ENCODE results near the gene DUSP16. TPM values are rescaled to one million over a fixed set of nuclear protein-coding genes. Genes with fewer than 3 reads are reported as not detected.

DUSP16 gene
- total and polyA plus RNA-seq, 2 experiments from 2014 or later = 11.7 to 59.4 TPM

- no peak overlapping the region for H3K4me3 Mint-ChIP-seq
- H3K27ac Mint-ChIP-seq = peak overlapping the region; percentile 52
Observed at GRCh38 chr12:12519354-12519998, 43.2 kb downstream of the DUSP16 start.

GRCh38 chr12:12518919-12519318, 43.7 kb downstream of the DUSP16 start:
- H3K36me3 ChIP-seq (ENCODE audit: insufficient read depth) = 0 out of 2 replicates have a peak, but pooled peaks cover 3% of the 10 kb centered on the region
- H4K20me1 ChIP-seq (replicated peaks; ENCODE audit: insufficient read depth) = 0 out of 2 replicates have a peak, but pooled peaks cover 4% of the 10 kb centered on the region
- H2AFZ ChIP-seq = no peak overlapping the region
- H3K4me1 ChIP-seq (ENCODE audit: insufficient read depth) = peaks cover 42% of the 10 kb centered on the region
- H3F3A ChIP-seq (replicated peaks; ENCODE audit: low read depth) = no peaks in the 10 kb centered on the region
- H3K4me2 ChIP-seq = peak overlapping the region; percentile 31; the same call in 1 of the 2 replicates
- no peak overlapping the region for H3K4me3 ChIP-seq
- Mint-ChIP-seq H3K4me3 (no peak overlapping the region), H3K27me3 (ENCODE audit: insufficient read depth, low read depth, poor library complexity) (peaks cover 4% of the 10 kb centered on the region), H3K27ac (peak overlapping the region; percentile 57; the same call in 1 of the 2 replicates), H3K36me3 (ENCODE audit: low read depth) (peaks cover 48% of the 10 kb centered on the region), H3K9me3 (no peaks in the 10 kb centered on the region), H3K4me1 (peaks cover 44% of the 10 kb centered on the region)
- no peaks in the 10 kb centered on the region for H3K27me3 ChIP-seq (ENCODE audit: insufficient read depth)
- no peak overlapping the region for H3K27ac ChIP-seq (ENCODE audit: low read depth)
- H3K9me2 ChIP-seq (ENCODE audit: insufficient read depth) = no peaks in the 10 kb centered on the region
- ATAC-seq (peak; percentile 49), DNase-seq (ENCODE audit: low spot score) (no peak)
- H3K79me2 ChIP-seq (replicated peaks; ENCODE audit: insufficient read depth) = peaks cover 83% of the 10 kb centered on the region
- TF ChIP-seq NANOG (IDR thresholded peaks at IDR 0.05; ENCODE audit: borderline replicate concordance) = no peak
- no peak for TF ChIP-seq ZNF331 (CRISPR knock-in tag; IDR thresholded peaks at IDR 0.05; ENCODE audit: low read depth)
- no peak for TF ChIP-seq REST (IDR thresholded peaks at IDR 0.05; ENCODE audit: unreplicated experiment)
- no peak for TF ChIP-seq EZH2 (IDR thresholded peaks at IDR 0.05; ENCODE audit: low read depth, unreplicated experiment)
- no peak for TF ChIP-seq STAT1 (IDR thresholded peaks at IDR 0.05; ENCODE audit: unreplicated experiment)
- no peak for TF ChIP-seq CREB1 (CRISPR knock-in tag; IDR thresholded peaks at IDR 0.05; ENCODE audit: low read depth)
- TF ChIP-seq EZH2phosphoT487 (IDR thresholded peaks at IDR 0.05; ENCODE audit: unreplicated experiment) = no peak
- TF ChIP-seq ZNF462 (CRISPR knock-in tag; IDR thresholded peaks at IDR 0.05) = no peak
- TF ChIP-seq JUNB (IDR thresholded peaks at IDR 0.05; ENCODE audit: unreplicated experiment) = no peak
- TF ChIP-seq ZNF114 (CRISPR knock-in tag; IDR thresholded peaks at IDR 0.05) = no peak

More at GRCh38 chr12:12519354-12519998, 43.2 kb downstream of the DUSP16 start:
- Histone ChIP-seq H3K27me3 (ENCODE audit: insufficient read depth) (no peaks in the 10 kb centered on the region), H3K4me2 (no peak overlapping the region), H3K4me1 (ENCODE audit: insufficient read depth) (peaks cover 41% of the 10 kb centered on the region), H3K4me3 (no peak overlapping the region), H3K79me2 (replicated peaks; ENCODE audit: insufficient read depth) (peaks cover 83% of the 10 kb centered on the region), H3F3A (replicated peaks; ENCODE audit: low read depth) (no peaks in the 10 kb centered on the region), H2AFZ (no peak overlapping the region), H3K27ac (ENCODE audit: low read depth) (no peak overlapping the region; the same call in 1 of the 2 replicates), H4K20me1 (replicated peaks; ENCODE audit: insufficient read depth) (0 out of 2 replicates have a peak, but pooled peaks cover 4% of the 10 kb centered on the region), H3K36me3 (ENCODE audit: insufficient read depth) (0 out of 2 replicates have a peak, but pooled peaks cover 3% of the 10 kb centered on the region), H3K9me2 (ENCODE audit: insufficient read depth) (no peaks in the 10 kb centered on the region)
- Mint-ChIP-seq H3K27me3 (ENCODE audit: insufficient read depth, low read depth, poor library complexity) (peaks cover 3% of the 10 kb centered on the region), H3K9me3 (no peaks in the 10 kb centered on the region), H3K36me3 (ENCODE audit: low read depth) (peaks cover 48% of the 10 kb centered on the region), H3K4me1 (peaks cover 46% of the 10 kb centered on the region)
- DNase-seq (ENCODE audit: low spot score) (no peak), ATAC-seq (no peak)
- TF ChIP-seq CREB1 (CRISPR knock-in tag; IDR thresholded peaks at IDR 0.05; ENCODE audit: low read depth) = no peak

All from GM23338 (cell line).